Embryonic facial prominence (tissue), 1 donor: Measurements from ENCODE around the gene MAGI2.

Experiments
- DNase-seq: peaks from one replicate; pipeline ENCODE4 v3.0.0-alpha.2; 2016; ENCODE audit errors: extremely low spot score

Gene MAGI2

GRCh38 chr7:78226059-78226719 is 1227.3 kb downstream of the MAGI2 start:
- no peak for DNase-seq

GRCh38 chr7:78225534-78225933 is 1227.9 kb downstream of the MAGI2 start:
- no peak for DNase-seq

GRCh38 chr7:78224923-78225322 is 1228.5 kb downstream of the MAGI2 start:
- DNase-seq, result no peak

- no peak for DNase-seq
Observed at GRCh38 chr7:78223598-78223997, 1229.9 kb downstream of the MAGI2 start.

GRCh38 chr7:78222001-78222751 is 1231.3 kb downstream of the MAGI2 start:
- DNase-seq, result no peak

- DNase-seq, result no peak
Observed at GRCh38 chr7:78220754-78221153, 1232.7 kb downstream of the MAGI2 start.

GRCh38 chr7:78218876-78219275 is 1234.6 kb downstream of the MAGI2 start:
- DNase-seq, result no peak

GRCh38 chr7:78218051-78218450 is 1235.4 kb downstream of the MAGI2 start:
- DNase-seq, result no peak

- DNase-seq, result no peak
Observed at GRCh38 chr7:78215199-78215598, 1238.3 kb downstream of the MAGI2 start.

GRCh38 chr7:78213402-78213801 is 1240.1 kb downstream of the MAGI2 start:
- DNase-seq, result no peak

GRCh38 chr7:78212476-78213060 is 1240.9 kb downstream of the MAGI2 start:
- no peak for DNase-seq

- DNase-seq, result no peak
Observed at GRCh38 chr7:78207269-78207668, 1246.2 kb downstream of the MAGI2 start.

- no peak for DNase-seq
Observed at GRCh38 chr7:78206769-78207168, 1246.7 kb downstream of the MAGI2 start.

- no peak for DNase-seq
Observed at GRCh38 chr7:78203042-78203720, 1250.3 kb downstream of the MAGI2 start.

GRCh38 chr7:78198756-78199155 is 1254.7 kb downstream of the MAGI2 start:
- DNase-seq, result no peak

- DNase-seq, result no peak
Observed at GRCh38 chr7:78197447-78197846, 1256.0 kb downstream of the MAGI2 start.

- DNase-seq, result no peak
Observed at GRCh38 chr7:78195281-78195680, 1258.2 kb downstream of the MAGI2 start.

GRCh38 chr7:78194611-78195010 is 1258.9 kb downstream of the MAGI2 start:
- no peak for DNase-seq

GRCh38 chr7:78191475-78192079 is 1261.9 kb downstream of the MAGI2 start:
- DNase-seq, result no peak

- no peak for DNase-seq
Observed at GRCh38 chr7:78189762-78190161, 1263.7 kb downstream of the MAGI2 start.

GRCh38 chr7:78185149-78185745 is 1268.2 kb downstream of the MAGI2 start:
- no peak for DNase-seq

GRCh38 chr7:78184299-78184698 is 1269.2 kb downstream of the MAGI2 start:
- no peak for DNase-seq
